ENCODE data around the gene FASN.
"Not testable (repeated sequence)": the region's sequence is repeated elsewhere in the genome, so short reads cannot be mapped to it uniquely, and the experiment has no call there.

Gene FASN

DNA sequence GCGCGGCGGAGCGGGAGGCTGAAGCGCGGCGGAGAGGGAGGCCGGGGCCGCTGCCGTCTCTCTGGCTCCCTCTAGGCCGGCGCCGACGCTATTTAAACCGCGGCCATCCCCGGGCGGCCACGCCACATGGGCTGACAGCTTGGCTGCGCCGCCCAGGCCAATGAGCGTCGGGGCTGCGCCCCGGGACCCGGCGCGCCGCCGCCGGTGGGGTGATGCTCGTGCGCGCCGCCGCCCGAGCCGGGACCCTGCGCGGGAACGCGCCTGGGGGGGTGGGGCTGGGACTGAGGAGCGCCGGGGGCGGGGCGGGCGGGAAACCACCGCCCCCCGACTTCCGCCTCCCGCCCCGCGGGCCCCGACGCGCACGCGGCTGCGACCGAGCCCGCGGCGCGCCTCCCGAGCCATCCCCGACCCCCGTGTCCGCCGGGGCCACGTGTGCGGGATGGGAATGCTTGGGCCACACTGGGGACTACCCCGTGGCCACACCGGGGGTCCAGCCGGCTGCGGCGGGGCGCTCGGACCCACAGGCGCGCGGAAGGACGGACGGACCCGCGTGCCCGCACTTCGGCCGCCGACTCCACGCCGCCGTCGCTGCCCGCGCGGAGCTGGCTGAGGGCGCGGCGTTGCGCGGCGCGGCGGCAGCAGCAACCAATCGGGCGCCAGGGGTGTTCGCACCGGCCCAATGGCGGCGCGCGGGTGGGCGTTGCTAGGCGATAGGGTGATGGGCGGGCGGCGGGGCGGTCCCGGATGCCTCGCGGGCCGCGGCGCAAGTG is at the start of gene FASN:
TSS of gene FASN (minus strand) at position 68 of the 770 bp plus-strand sequence. CDS start 1,791 bp downstream, outside the sequence.
- peak; percentile 84 to 98 for DNase-seq

DNA sequence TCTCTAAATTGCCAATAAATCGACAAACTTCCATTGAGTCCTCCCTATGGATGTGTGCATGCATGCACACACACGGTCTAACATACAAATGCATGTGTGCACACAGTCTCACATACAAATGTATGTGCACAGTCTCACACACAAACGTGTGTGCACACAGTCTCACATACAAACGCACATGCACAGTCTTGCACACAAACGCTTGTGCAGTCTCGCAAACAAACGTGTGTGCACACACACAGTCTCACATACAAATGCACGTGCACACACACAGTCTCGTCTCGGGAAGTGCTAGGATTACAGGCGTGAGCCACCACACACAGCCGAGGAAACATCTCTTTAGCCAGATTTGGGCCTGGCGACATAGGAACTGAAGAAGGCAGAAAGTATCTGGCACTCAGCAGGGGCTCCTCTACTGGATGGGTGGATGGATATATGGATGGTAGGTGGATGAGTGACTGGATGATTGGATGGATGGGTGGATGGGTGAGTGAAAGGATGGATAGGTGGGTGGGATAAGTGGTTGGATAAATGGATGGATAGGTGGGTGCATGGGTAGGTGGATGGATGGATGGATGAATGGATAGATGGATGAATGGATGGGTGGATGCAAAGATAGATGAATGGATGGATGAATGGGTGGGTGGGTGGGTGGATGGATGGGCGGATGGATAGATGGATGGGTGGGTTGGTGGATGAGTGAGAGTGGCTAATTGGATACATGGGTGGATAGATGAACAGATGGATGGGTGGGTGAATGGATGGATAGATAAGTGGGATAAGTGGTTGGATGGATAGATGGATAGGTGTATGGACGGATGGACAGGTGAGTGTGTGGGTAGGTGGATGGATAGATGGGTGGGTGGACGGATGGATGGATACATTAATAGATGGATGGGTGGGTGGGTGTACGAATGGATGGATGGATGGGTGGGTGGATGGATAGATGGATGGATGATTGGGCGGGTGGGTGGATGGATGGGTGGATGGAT is 48.9 kb upstream of the FASN start:
- DNase-seq, result no peak

DNA sequence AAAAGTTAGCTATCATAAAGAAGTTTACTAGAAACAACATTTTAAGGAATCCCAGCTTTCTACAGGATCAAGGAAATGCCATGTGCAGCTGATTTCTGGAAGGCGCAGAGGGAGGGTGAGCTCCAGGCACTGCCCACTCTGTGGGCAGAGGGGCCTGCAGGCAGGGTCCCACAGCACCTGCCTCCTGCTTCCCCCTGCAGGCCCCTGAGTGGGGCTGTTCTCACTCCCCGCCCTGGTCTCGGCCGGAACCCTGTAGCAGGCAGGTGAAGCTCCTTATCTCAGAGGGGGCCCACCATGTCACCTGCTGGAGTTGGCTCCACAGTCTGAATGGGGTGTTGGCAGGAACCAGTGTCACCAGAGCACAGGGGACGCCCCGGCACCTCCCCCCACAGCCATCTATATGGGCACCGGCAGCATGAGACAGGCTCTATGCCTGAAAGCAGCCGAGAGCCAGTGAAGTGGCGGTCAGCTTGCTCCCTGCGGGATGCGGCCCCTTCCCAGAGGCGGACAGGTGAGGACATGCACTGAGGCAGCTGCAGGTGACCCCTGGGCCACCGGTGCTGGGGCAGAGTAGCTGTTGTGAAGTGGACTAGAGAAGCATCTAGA is 47.6 kb upstream of the FASN start:
- DNase-seq, result no peak

DNA sequence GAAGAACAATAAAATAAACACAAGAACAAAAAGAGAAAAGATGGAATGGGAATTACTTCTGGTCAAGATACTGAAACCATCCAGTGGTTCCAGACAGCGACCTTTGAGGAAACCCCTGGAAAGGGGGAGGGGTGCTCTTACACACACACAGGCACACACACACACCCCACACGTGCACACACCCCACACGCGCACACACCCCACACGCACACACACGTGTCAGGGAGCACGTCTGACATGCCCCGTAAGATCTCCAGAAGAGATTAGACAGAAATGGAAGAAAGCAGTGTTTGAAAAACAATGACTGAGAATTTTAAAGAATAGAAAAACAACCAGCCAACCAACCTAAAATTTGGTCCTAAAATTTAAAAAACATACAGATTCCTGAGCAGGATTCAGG is 45.3 kb upstream of the FASN start:
- DNase-seq, result no peak

DNA sequence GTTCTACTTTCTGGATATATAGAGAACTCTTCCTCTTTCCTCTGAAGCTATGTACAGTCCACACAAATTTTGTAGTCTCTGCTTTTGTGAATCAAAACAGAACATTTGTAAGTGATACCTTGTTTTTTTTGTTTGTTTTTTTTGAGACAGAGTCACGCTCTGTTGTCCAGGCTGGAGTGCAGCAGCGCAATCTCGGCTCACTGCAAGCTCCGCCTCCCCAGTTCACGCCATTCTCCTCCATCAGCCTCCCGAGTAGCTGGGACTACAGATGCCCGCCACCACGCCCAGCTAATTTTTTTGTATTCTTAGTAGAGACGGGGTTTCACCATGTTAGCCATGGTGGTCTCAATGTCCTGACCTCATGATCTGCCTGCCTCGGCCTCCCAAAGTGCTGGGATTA is 41.9 kb upstream of the FASN start:
- DNase-seq, result not testable (repeated sequence)

DNA sequence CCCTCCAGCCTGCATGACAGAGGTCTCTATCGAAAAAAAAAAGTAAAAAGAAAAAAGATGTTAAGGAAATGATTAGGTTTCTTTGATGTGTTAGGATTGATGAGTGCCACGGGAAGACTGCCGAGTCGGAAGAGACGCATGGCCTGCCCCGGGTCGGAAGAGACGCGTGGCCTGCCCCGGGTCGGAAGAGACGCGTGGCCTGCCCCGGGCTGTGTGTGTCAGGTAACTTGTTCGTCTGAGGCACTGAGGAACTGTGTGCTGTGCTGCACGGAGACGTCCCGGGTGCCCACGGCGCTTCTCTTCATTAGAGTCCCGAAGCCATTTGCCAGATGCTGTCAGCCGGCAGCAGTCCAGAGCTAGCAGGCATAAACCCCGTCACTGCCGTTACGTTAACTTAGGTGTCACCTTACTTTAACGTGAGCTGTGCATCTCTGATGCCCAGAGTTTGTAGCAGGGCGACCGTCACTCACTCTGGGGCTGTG is 40.5 kb upstream of the FASN start:
- DNase-seq, result no peak

DNA sequence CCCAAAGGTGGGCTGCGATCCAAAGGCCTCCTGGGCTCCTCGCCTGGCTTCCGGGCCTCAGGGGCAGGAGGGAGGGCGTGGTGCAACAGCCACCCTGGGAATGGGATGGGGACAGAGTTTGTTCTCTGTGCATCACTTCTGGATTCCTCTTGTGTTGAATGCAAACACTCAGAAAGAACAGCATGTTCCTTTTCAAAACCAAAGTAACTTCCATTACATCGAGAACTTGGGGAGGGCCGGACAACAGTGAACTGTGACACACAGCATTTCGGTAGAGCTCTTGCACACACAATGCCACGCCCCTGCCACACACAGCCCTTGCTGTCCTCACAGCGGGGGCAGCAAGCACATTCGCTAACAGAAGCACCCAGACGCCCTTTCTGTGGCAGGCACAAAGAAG is 36.1 kb upstream of the FASN start:
- no peak for DNase-seq

GRCh38 chr17:82133166-82133953 is 35.3 kb upstream of the FASN start:
- not testable (repeated sequence) for DNase-seq

- DNase-seq, result no peak
These were observed 31.1 kb upstream of the FASN start for GRCh38 chr17:82129095-82129494.

DNA sequence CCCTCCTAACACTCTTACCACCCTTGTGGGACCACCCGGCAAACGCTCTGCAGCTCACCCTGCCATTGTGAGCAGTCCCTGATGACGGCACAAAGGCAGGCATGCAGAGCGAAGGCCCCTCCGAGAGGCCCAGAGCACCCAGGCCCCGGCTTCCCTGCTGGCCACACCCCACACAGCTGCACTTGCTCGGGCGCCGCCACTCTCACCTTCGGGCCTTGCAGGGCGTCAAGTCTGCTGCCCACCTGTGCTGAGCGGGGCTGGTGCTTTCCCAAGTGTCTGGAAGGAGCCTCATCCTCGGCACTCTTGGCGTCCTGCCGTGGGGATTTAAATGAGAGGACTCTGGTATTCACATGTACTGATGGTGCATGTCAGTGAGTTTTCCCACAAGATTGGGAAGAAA is 30.3 kb upstream of the FASN start:
- DNase-seq, result no peak

- DNase-seq, result no peak
These were observed 29.7 kb upstream of the FASN start for GRCh38 chr17:82127704-82128103.

GRCh38 chr17:82127315-82127595 is 29.2 kb upstream of the FASN start:
- no peak for DNase-seq

- no peak for DNase-seq
These were observed 28.7 kb upstream of the FASN start for GRCh38 chr17:82126556-82127314.

DNA sequence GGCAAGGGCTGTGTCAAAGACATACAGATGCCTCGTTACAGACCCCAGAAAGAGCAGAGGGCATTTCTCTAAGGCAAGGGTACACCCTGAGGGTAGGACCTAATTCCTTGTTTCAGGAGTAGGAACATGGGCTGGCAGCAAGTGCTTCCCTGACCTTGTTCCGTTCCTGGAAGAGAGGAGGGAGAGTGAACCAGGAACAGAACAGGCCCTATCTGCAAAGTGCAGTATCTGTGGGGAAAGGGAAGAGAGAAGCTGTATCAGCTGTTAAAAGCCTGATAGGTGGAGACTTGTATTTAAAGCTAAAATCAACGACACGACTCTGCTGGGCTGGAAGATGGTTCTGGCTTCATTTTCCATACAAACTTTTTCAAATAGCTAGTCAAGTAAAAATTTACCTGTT is 26.1 kb upstream of the FASN start:
- DNase-seq, result no peak

GRCh38 chr17:82121660-82122629 is 23.9 kb upstream of the FASN start:
- peak in 1 of 2 experiments; percentile 13 for DNase-seq

- no peak for DNase-seq
These were observed 23.2 kb upstream of the FASN start for GRCh38 chr17:82121246-82121645.

GRCh38 chr17:82120148-82120547 is 22.1 kb upstream of the FASN start:
- DNase-seq, result no peak

DNA sequence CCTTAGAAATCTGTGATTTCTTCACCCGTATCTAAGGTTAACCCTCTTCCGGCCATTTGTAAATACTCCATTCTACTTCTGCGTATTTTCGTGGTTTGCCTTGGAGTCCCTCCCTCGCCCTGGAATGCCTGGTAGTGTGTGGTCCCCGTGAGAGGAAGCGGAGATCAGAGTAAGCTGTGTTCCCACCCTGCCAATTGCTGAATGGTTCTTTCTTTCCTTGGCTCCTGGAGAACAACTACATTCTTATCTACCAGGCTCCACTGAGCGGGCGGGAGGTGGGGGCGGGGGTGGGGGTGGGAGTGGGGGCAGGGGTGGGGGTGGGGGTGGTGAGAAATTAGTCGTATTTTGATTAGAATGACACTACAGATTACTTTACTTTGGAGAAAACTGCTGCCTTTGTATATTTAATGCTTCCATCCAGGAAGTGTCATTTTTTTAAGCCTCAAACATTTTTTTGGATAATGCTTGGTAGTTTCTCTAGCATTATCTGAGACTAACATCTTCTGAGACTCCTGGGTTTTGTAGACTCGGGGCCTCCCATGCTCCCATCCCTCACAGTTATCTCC is 20.9 kb upstream of the FASN start:
- no peak for DNase-seq

- no peak for DNase-seq
These were observed 20.3 kb upstream of the FASN start for GRCh38 chr17:82118168-82118814.

All from NCI-H526 (cell line).